HG03442 (cell line): ENCODE data around the gene KLHL14.
"Not testable (repeated sequence)": the region's sequence is repeated elsewhere in the genome, so short reads cannot be mapped to it uniquely, and the experiment has no call there.

ENCODE experiments used
- ATAC-seq: cut with Tn5 transposase; IDR thresholded peaks from one replicate; pipeline ENCODE4 v1.9.1; 2021; ENCODE audit warnings: mild to moderate bottlenecking, moderate library complexity; ENCODE audit not compliant: unreplicated experiment

Gene KLHL14

GRCh38 chr18:32772581-32773381 lies at the start of gene KLHL14:
TSS of gene KLHL14 (minus strand) at chr18:32773023. CDS start at chr18:32770591, 2,432 bp downstream.
- ATAC-seq = no peak

DNA sequence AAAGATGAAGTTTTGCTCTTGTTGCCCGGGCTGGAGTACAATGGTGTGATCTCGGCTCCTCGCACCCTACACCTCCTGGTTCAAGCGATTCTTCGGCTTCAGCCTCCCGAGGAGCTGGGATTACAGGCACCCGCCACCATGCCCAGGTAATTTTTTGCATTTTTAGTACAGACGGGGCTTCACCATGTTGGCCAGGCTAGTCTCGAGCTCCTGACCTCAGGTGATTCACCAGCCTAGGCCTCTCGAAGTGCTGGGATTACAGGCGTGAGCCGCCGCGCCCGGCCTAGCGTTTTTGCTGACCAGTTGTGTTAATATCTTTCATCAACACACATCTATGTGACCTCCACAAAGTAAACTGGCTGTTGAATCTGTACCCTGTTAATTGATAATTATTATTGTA lies 49.4 kb upstream of the KLHL14 start:
- ATAC-seq = no peak

GRCh38 chr18:32815881-32816280 lies 43.1 kb upstream of the KLHL14 start:
- no peak for ATAC-seq

GRCh38 chr18:32812342-32812741 lies 39.5 kb upstream of the KLHL14 start:
- ATAC-seq = no peak

DNA sequence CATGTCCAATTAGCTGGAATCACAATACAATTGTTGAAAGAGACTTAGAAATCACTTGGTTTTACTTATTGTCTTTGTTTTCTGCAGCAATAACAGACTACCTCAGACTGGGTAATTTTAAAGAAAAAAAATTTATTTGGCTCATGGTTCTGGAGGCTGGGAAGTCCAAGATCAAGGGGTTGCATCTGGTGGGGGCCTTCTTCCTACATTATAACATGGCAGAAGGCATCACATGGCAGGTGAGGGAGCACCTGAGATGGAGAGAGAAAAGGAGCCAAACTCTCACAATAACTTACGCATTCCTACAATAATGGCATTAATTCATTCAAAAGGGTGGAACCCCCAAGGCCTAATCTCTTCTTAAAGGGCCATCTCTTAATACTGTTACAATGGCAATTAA lies 37.5 kb upstream of the KLHL14 start:
- ATAC-seq = no peak

- no peak for ATAC-seq
These were observed 32.5 kb upstream of the KLHL14 start for GRCh38 chr18:32805354-32805753.

DNA sequence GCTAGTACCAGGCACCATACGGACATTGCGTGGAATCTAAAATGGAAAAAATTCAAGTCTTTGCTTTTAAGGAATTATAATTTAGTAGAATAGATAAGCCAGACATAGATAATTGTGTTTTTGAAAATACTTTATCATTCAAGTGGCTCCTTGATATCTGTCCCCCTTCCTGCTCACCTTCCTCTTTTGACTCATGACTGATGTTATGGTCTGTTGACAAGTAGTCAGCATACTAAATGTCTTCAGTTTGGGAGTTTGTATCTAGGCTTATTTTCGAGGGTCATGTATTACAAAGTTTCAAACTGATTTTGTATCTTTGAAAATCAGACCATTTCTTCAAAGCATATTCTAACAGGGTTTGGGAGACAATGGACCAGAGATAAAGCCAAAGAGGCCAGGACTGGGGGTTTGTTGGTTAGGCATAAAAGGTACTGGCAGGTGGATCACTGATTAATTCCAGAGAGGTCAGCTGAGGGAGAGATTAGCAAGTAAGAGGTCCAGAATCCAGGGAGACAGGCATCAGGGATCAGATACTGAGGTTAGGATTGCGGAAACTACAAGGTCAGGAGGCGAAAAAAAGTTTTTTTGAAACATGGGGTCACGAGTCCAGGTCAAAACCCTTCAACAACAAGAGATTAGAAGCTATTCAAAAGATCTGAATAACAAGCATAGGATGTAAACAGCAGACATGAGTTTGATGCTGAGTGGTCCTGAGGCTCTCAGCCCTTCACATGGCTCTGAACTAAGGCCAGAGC lies 31.5 kb upstream of the KLHL14 start:
- no peak for ATAC-seq

- peak; percentile 87 for ATAC-seq
These were observed 30.7 kb upstream of the KLHL14 start for GRCh38 chr18:32803568-32803967.

DNA sequence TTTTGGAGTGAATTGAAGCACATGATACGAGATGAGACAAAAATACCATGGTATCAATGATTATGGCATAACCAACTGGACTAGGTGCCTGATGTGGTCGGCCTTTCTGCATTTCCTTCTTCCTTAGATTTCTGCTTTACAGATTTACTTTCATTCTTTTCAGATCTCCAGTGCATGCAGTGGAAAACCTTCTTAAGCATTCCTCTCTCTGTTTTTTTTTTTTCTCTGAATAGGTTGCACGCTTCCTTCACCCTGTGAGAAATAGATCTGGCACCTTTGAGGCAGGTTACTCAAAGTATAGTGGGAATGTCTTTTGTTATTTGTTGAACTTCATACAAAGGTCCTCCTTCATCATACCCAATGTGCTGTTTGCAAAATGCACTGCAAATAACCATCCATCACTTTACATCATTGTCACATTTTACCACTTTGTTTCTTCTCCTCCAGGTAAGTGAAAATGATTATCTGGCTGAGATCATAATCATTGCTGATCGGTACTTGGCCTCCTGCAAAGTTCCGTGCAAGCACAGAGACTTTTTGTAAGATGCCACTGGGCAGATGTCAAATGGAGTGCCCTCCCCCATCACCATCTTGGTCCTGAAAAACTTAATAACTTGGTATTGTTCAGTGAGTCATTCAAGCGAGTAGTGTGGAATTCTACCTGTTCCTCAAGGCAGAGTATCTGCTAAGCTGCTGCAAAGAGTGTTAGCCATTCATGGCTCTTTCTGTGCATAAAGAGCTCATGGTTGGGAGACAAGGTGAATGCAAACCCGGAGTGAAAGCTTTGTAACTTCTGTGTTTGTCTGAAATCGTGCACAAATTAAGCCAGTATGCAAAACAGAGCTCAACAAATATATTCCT lies 30.0 kb upstream of the KLHL14 start:
- peak; percentile 28 for ATAC-seq

DNA sequence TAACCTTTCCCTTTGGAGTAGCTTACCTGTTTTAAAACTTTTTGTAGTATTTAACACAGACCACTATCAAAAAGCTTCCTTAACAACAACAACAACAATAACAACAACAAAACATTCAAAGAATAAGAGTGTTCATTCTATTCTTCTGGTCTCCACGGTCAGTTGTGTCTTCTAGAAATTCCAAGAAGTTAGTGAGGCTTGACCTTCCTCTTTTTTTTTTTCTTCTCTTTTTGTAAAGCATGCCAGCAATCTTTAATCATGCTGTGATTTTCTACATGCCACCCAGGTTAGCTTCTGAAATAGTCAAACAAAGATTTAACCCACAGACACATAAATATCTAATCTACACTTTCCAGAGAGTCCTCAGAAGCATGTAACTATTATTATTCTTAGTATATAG lies 28.4 kb upstream of the KLHL14 start:
- ATAC-seq = no peak

DNA sequence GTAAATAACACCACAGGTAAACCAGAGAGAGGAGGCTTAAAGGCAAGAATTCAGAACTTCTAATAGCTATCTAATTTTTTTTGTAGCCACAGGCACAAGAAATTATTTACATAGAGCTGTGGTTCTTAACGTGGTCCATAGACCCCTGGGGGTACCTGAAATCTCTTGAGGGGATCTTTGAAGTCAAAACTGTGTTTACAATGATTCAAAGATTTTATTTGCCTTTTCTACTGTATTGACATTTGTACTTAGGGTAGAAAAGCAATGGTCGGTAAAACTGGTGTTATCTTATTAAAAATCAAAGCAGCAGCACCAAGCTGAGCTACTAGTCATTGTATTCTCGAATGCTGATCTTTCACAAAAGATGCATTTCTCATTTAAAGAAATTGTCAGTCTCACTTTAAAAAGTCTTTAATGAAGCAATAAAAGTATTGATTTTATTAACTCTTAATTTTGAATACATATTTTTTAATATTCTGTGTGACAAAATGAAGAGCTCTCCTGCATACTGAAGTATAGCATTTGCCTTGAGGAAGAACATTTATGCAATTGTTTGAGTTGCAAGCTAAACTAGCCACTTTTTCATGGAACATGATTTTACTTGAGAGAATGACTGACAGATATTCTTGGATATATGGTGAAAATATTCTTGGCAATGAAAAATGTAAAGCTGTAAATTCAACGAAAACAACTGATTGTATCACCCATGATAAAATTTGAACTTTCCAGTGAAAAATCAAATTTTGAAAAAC lies 25.6 kb upstream of the KLHL14 start:
- no peak for ATAC-seq

- not testable (repeated sequence) for ATAC-seq
These were observed 21.8 kb upstream of the KLHL14 start for GRCh38 chr18:32794667-32795066.

DNA sequence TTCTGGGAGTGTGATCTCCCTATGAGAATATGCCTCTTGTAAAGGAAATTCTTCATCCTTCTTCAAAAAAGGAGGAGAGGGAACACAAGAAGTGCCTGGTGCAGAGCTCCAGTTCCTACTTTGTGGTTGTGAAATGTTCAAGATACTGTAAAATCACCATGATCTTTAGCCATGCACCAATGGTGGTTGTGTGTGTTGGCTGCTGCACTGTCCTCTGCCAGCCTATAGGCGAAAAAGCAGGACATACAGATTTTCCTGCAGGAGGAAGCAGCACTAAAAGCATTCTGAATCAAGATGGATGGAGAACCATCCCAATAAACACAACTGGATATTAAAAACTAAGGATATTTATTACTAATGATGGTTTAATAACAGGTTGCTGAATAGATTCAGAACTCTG lies 6.2 kb upstream of the KLHL14 start:
- ATAC-seq = no peak

GRCh38 chr18:32777049-32777448 lies 4.2 kb upstream of the KLHL14 start:
- ATAC-seq = no peak

GRCh38 chr18:32776561-32776960 lies 3.7 kb upstream of the KLHL14 start:
- ATAC-seq = no peak

- ATAC-seq = no peak
These were observed 2.8 kb upstream of the KLHL14 start for GRCh38 chr18:32775628-32776027.

DNA sequence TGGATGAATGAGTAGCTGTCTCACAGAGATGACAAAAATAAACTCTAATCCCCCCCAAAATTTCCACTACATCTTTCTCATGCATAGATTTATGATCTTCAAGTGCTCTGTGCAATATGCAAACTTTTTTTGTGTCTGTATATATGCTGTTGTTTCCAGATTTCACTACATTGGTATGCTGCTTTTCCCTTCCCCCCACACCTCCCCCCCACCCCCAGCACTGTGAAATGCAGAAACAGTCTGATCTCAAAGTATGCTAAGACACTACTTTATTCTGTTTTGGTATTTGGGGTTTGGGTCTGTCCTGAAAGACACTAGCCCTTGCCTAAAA lies 524 bp upstream of the KLHL14 start:
- no peak for ATAC-seq

- no peak for ATAC-seq
These were observed 797 bp downstream of the KLHL14 start for GRCh38 chr18:32771871-32772580.

- no peak for ATAC-seq
These were observed 1.6 kb downstream of the KLHL14 start for GRCh38 chr18:32771169-32771751.

DNA sequence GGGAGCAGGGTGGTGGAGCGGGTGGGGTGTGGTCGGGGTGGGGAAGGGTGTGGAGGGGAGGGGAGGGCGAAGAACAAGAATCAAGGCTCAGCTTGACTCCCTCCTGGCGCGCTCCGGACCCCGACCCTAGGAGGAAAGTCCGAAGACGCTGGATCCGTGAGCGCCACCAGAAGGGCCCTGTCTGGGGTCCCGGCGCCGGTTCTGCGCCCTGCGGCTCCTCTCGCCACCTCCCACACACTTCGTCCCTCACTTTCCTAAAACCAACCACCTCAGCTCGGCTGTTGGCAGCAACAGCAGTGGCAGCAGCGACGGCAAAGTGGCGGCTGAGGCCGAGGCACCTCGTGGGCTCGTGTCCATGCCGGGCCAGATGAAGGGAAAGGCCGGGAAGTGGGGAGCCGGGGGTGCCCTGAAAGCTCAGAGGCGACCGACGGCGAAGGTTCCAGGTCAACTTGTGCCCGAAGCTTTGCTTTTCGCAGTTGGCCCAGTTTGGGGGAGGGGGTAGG lies 2.1 kb downstream of the KLHL14 start:
- ATAC-seq = no peak
